Naive thymus-derived CD4-positive, alpha-beta T cell (primary cell): Measurements from ENCODE around the gene CHMP3. TPM values are rescaled to one million over a fixed set of nuclear protein-coding genes. Genes with fewer than 3 reads are reported as not detected.

Experiments
- ATAC-seq: fragments of 150-1000 bp; cut with Tn5 transposase; 2 replicates; pipeline ENCODE4 v1.10.0; 2021; ENCODE audit warnings: mild to moderate bottlenecking, moderate library complexity
- CTCF ChIA-PET: fragments of 350-600 bp; sonication (Branson Sonifier 250); formaldehyde crosslinking; loops from one replicate; lab custom pipeline; 2021; ENCODE audit warnings: antibody characterized with exemption; lab: Charles Lee
- POLR2A ChIA-PET: fragments of 350-600 bp; sonication (Branson Sonifier 250); formaldehyde crosslinking; loops from one replicate; lab custom pipeline; 2021; ENCODE audit warnings: antibody characterized with exemption, inconsistent platforms; lab: Charles Lee
- DNase-seq, 9 donors: peaks; one replicate each; pipeline versions ENCODE4 v3.0.0 to v3.0.0-alpha.2; 2020 to 2022; ENCODE audit warnings: mixed read lengths in 1 of 9
- H3K27ac ChIP-seq: one replicate; pipeline ENCODE4 v1.7.0; 2013; ENCODE audit warnings: mild to moderate bottlenecking, low read depth, low read length, moderate library complexity
- H3K27me3 ChIP-seq, 2 donors: one replicate each; pipeline ENCODE4 v1.7.0; 2013; ENCODE audit warnings: low read length in 2 of 2, mild to moderate bottlenecking in 2 of 2, moderate library complexity in 2 of 2; ENCODE audit not compliant: control insufficient read depth in 2 of 2, insufficient read depth in 2 of 2
- H3K36me3 ChIP-seq, 3 experiments: 1 replicate in 2 of 3; 2 replicates in 1 of 3; pipeline ENCODE4 v1.7.0; 2013; ENCODE audit warnings: low read length in 3 of 3, mild to moderate bottlenecking in 3 of 3, moderate library complexity in 1 of 3; ENCODE audit not compliant: insufficient read depth in 3 of 3, control insufficient read depth in 2 of 3
- H3K4me1 ChIP-seq, 2 donors: one replicate each; pipeline ENCODE4 v1.7.0; 2013; ENCODE audit warnings: low read length in 2 of 2, mild to moderate bottlenecking in 2 of 2, moderate library complexity in 1 of 2; ENCODE audit not compliant: control insufficient read depth in 2 of 2, insufficient read depth in 2 of 2
- H3K4me3 ChIP-seq: 2 replicates; pipeline ENCODE4 v1.7.0; 2013; ENCODE audit warnings: mild to moderate bottlenecking, low read length
- H3K9me3 ChIP-seq, 3 experiments: 1 replicate in 2 of 3; 2 replicates in 1 of 3; pipeline ENCODE4 v1.7.0; 2013; ENCODE audit warnings: low read length in 3 of 3; ENCODE audit not compliant: control insufficient read depth in 2 of 3
- H3K27ac Mint-ChIP-seq, 9 donors: one replicate each; pipeline ENCODE4 v1.8.0; 2020 to 2022; ENCODE audit warnings: mixed read lengths in 9 of 9, mild to moderate bottlenecking in 8 of 9, moderate library complexity in 5 of 9, inconsistent platforms in 2 of 9
- H3K27me3 Mint-ChIP-seq, 5 donors: one replicate each; pipeline ENCODE4 v1.8.0; 2021 to 2022; ENCODE audit warnings: mixed read lengths in 5 of 5, mild to moderate bottlenecking in 1 of 5
- H3K36me3 Mint-ChIP-seq, 5 donors: one replicate each; pipeline ENCODE4 v1.8.0; 2020 to 2022; ENCODE audit warnings: mixed read lengths in 5 of 5, mild to moderate bottlenecking in 3 of 5, inconsistent platforms in 1 of 5
- H3K4me1 Mint-ChIP-seq, 7 donors: one replicate each; pipeline ENCODE4 v1.8.0; 2020 to 2022; ENCODE audit warnings: mixed read lengths in 7 of 7, mild to moderate bottlenecking in 3 of 7, inconsistent platforms in 1 of 7
- H3K4me3 Mint-ChIP-seq, 10 donors: one replicate each; pipeline ENCODE4 v1.8.0; 2020 to 2022; ENCODE audit warnings: mild to moderate bottlenecking in 10 of 10, mixed read lengths in 10 of 10, moderate library complexity in 6 of 10, inconsistent platforms in 2 of 10
- H3K9me3 Mint-ChIP-seq, 11 donors: one replicate each; pipeline ENCODE4 v1.8.0; 2020 to 2022; ENCODE audit warnings: mixed read lengths in 11 of 11, mild to moderate bottlenecking in 4 of 11, inconsistent platforms in 1 of 11, moderate library complexity in 1 of 11
- intact Hi-C, 2 donors: fragments of 100-400 bp; cut with micrococcal nuclease; formaldehyde crosslinking; loops; one replicate each; pipeline ENCODE4 v1.15.1; 2023
- polyA plus RNA-seq, 2 donors: library from polyadenylated mRNA; unstranded; fragments of 300-500 nt; fragmentation: Illumina TruSeq; gene quantifications; one replicate each; pipeline ENCODE4 v1.2.3, GENCODE V29; 2021
- total RNA-seq, 6 experiments: library from RNA in 5 of 6; stranded (reverse) in 5 of 6; gene quantifications; 1 replicate in 5 of 6; 2 replicates in 1 of 6; pipeline ENCODE4 v1.2.3 and lab custom pipeline; 2021 to 2026

CHMP3 gene
- total RNA-seq (100 to 1,000 TPM in 2 of 5 experiments, 10 to 100 TPM in 3; 39.9 to 103 (median 71.4) TPM), polyA plus RNA-seq (10 to 100 TPM; 90.1 to 99.1 TPM), total RNA-seq (lab: John Stamatoyannopoulos, UW) (42.0 reads per million, percentile 67 among the genes with 10 or more reads in this experiment)

- POLR2A ChIA-PET, result interaction anchor here (0.6 to 4.9 kb wide), 18 partner anchors 9 to 1254 kb away, joined by 3 to 63 read pairs (median 3); partner anchors contain the start of gene KDM3A
- intact Hi-C loops, result loop anchor here (1.0 to 5.0 kb wide), 9 partner anchors 10 to 1494 kb away; partner anchors contain the start of genes IMMT (in 2 of the 2), KDM3A (in 2 of the 2), RNF103 (in 2 of the 2) and KRCC1 (in 1 of the 2)
- ATAC-seq (peak; percentile 94), DNase-seq (peak; percentile 95 to 98 (median 96))
- H3K36me3 Mint-ChIP-seq, result peaks cover 3 to 39% (median 7%) of the 10 kb centered on the region in 5 donors
- H3K9me3 Mint-ChIP-seq, result peaks cover 0 to 14% (median 0%) of the 10 kb centered on the region in 11 donors
- Histone ChIP-seq H3K27me3 (no peaks in the 10 kb centered on the region), H3K36me3 (peaks cover 0 to 9% (median 0%) of the 10 kb centered on the region in 3 experiments), H3K4me1 (peaks cover 11 to 25% of the 10 kb centered on the region in 2 donors), H3K27ac (peak within 1 kb of the TSS; percentile 99), H3K9me3 (no peaks in the 10 kb centered on the region), H3K4me3 (peak within 1 kb of the TSS; percentile 72)
- H3K27ac Mint-ChIP-seq, result peak within 1 kb of the TSS; percentile 96 to 100 (median 98)
- peaks cover 0 to 7% (median 0%) of the 10 kb centered on the region in 5 donors for H3K27me3 Mint-ChIP-seq
- peak within 1 kb of the TSS in 9 of 10 donors; percentile 95 to 99 (median 97) for H3K4me3 Mint-ChIP-seq
- peaks cover 11 to 42% (median 29%) of the 10 kb centered on the region in 7 donors for H3K4me1 Mint-ChIP-seq
- CTCF ChIA-PET, result interaction anchor here (1.6 kb wide), 1 partner anchor 10 kb away, joined by 6 read pairs; no protein-coding TSS in a partner anchor
Observed at GRCh38 chr2:86562922-86563649, at the start of gene CHMP3. Gene CHMP3 (minus strand): TSS chr2:86563443. CDS start chr2:86563348, 95 bp downstream.

- no peak overlapping the region for H3K4me3 Mint-ChIP-seq
Observed at GRCh38 chr2:86610871-86611270, 47.6 kb upstream of the CHMP3 start.

GRCh38 chr2:86608832-86609410 lies 45.7 kb upstream of the CHMP3 start:
- H3K27ac Mint-ChIP-seq, result peak overlapping the region in 6 of 9 donors; percentile 5 to 65 (median 23)
- Histone ChIP-seq H3K27ac (no peak overlapping the region), H3K9me3 (no peaks in the 10 kb centered on the region), H3K4me1 (no peaks in the 10 kb centered on the region), H3K4me3 (no peak overlapping the region), H3K36me3 (peaks cover 6 to 36% (median 8%) of the 10 kb centered on the region in 3 experiments), H3K27me3 (no peaks in the 10 kb centered on the region)
- intact Hi-C loops, result no loop called here
- CTCF ChIA-PET, result interaction anchor here (0.7 kb wide), 1 partner anchor 214 kb away, joined by 3 read pairs; no protein-coding TSS in a partner anchor
- no peaks in the 10 kb centered on the region for H3K27me3 Mint-ChIP-seq
- DNase-seq, result no peak
- POLR2A ChIA-PET, result interaction anchor here (0.7 to 2.2 kb wide), 3 partner anchors 13 to 1767 kb away, joined by 3 to 5 read pairs (median 4); no protein-coding TSS in a partner anchor
- H3K36me3 Mint-ChIP-seq, result peaks cover 40 to 60% (median 49%) of the 10 kb centered on the region in 5 donors
- H3K4me3 Mint-ChIP-seq, result no peak overlapping the region
- H3K9me3 Mint-ChIP-seq, result no peaks in the 10 kb centered on the region
- ATAC-seq, result no peak
- peaks cover 11 to 33% (median 23%) of the 10 kb centered on the region in 7 donors for H3K4me1 Mint-ChIP-seq

More at GRCh38 chr2:86610871-86611270, 47.6 kb upstream of the CHMP3 start:
- H3K4me1 Mint-ChIP-seq, result peaks cover 11 to 38% (median 26%) of the 10 kb centered on the region in 7 donors
- H3K36me3 ChIP-seq, result peaks cover 0 to 28% (median 8%) of the 10 kb centered on the region in 3 experiments
- H3K27me3 ChIP-seq, result no peaks in the 10 kb centered on the region
- no peaks in the 10 kb centered on the region for H3K9me3 ChIP-seq
- DNase-seq, result no peak
- ChIA-PET CTCF (no interaction called here), POLR2A (interaction anchor here (2.2 kb wide), 1 partner anchor 12 kb away, joined by 5 read pairs; no protein-coding TSS in a partner anchor)
- no peak for ATAC-seq
- no peaks in the 10 kb centered on the region for H3K27me3 Mint-ChIP-seq
- H3K27ac Mint-ChIP-seq, result peak overlapping the region in 4 of 9 donors; percentile 0 to 71 (median 64)
- intact Hi-C loops, result no loop called here
- no peak overlapping the region for H3K4me3 ChIP-seq
- no peaks in the 10 kb centered on the region for H3K4me1 ChIP-seq
- peaks cover 30 to 51% (median 40%) of the 10 kb centered on the region in 5 donors for H3K36me3 Mint-ChIP-seq
- H3K27ac ChIP-seq, result no peak overlapping the region
- no peaks in the 10 kb centered on the region for H3K9me3 Mint-ChIP-seq

DNA sequence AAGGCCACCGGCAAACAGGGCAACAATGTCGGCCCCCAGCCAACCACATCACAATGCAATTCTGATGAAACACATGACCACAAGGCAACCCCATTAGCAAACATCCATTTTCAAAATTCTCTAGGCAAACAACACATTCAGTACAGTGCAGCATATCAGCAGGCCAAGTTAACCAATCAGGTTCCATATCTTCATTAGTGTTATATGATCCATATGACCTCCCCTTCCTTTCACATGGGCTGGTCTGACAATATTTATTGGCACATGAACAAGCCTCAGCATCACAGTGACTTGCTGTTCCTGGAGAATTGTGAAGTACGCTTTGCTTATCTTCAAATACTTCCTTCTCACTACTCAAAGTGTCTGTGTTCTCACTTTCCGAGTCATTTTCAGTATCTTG lies 40.7 kb upstream of the CHMP3 start:
- POLR2A ChIA-PET, result interaction anchor here (1.2 to 1.3 kb wide), 2 partner anchors 10 to 51 kb away, joined by 3 read pairs; no protein-coding TSS in a partner anchor
- ATAC-seq (peak; percentile 80), DNase-seq (no peak)
- Mint-ChIP-seq H3K27me3 (no peaks in the 10 kb centered on the region), H3K27ac (peak overlapping the region in 4 of 9 donors; percentile 11 to 76 (median 14)), H3K36me3 (peaks cover 25 to 45% (median 34%) of the 10 kb centered on the region in 5 donors), H3K4me1 (peaks cover 4 to 13% (median 8%) of the 10 kb centered on the region in 7 donors), H3K9me3 (no peaks in the 10 kb centered on the region), H3K4me3 (no peak overlapping the region)
- peaks cover 0 to 15% (median 6%) of the 10 kb centered on the region in 3 experiments for H3K36me3 ChIP-seq
- H3K9me3 ChIP-seq, result no peaks in the 10 kb centered on the region
- CTCF ChIA-PET, result no interaction called here
- H3K4me3 ChIP-seq, result no peak overlapping the region
- no peaks in the 10 kb centered on the region for H3K27me3 ChIP-seq
- intact Hi-C loops, result no loop called here
- no peak overlapping the region for H3K27ac ChIP-seq
- no peaks in the 10 kb centered on the region for H3K4me1 ChIP-seq

GRCh38 chr2:86598966-86599365 lies 35.7 kb upstream of the CHMP3 start:
- H3K27me3 ChIP-seq, result no peaks in the 10 kb centered on the region
- intact Hi-C loops, result no loop called here
- H3K27ac ChIP-seq, result no peak overlapping the region
- Mint-ChIP-seq H3K4me3 (no peak overlapping the region), H3K9me3 (peaks cover 0 to 3% (median 0%) of the 10 kb centered on the region in 11 donors), H3K27ac (no peak overlapping the region), H3K36me3 (peaks cover under 1 to 11% (median 11%) of the 10 kb centered on the region in 5 donors), H3K4me1 (peaks cover 0 to 6% (median 0%) of the 10 kb centered on the region in 7 donors), H3K27me3 (peaks cover 0 to 5% (median 4%) of the 10 kb centered on the region in 5 donors)
- DNase-seq (no peak), ATAC-seq (no peak)
- H3K4me3 ChIP-seq, result no peak overlapping the region
- peaks cover 0 to 3% (median 0%) of the 10 kb centered on the region in 3 experiments for H3K36me3 ChIP-seq
- POLR2A ChIA-PET, result interaction anchor here (1.1 to 1.6 kb wide), 2 partner anchors 20 to 37 kb away, joined by 3 read pairs; no protein-coding TSS in a partner anchor
- CTCF ChIA-PET, result interaction anchor here (0.9 to 1.0 kb wide), 2 partner anchors 9 to 19 kb away, joined by 3 read pairs; no protein-coding TSS in a partner anchor
- H3K9me3 ChIP-seq, result no peaks in the 10 kb centered on the region
- H3K4me1 ChIP-seq, result no peaks in the 10 kb centered on the region

- no peaks in the 10 kb centered on the region for H3K36me3 ChIP-seq
- H3K9me3 ChIP-seq, result no peaks in the 10 kb centered on the region
- no peak for DNase-seq
- POLR2A ChIA-PET, result interaction anchor here (1.3 kb wide), 1 partner anchor 33 kb away, joined by 3 read pairs; the partner anchor contains the start of gene CHMP3
- H3K9me3 Mint-ChIP-seq, result peaks cover 0 to 3% (median 0%) of the 10 kb centered on the region in 11 donors
- H3K27ac ChIP-seq, result no peak overlapping the region
- peaks cover 3 to 23% (median 6%) of the 10 kb centered on the region in 5 donors for H3K27me3 Mint-ChIP-seq
- intact Hi-C loops, result no loop called here
- H3K4me1 Mint-ChIP-seq, result no peaks in the 10 kb centered on the region
- H3K4me3 ChIP-seq, result no peak overlapping the region
- H3K27me3 ChIP-seq, result no peaks in the 10 kb centered on the region
- CTCF ChIA-PET, result no interaction called here
- no peaks in the 10 kb centered on the region for H3K4me1 ChIP-seq
- H3K27ac Mint-ChIP-seq, result no peak overlapping the region
- H3K36me3 Mint-ChIP-seq, result peaks cover 0 to 5% (median 1%) of the 10 kb centered on the region in 5 donors
- no peak overlapping the region for H3K4me3 Mint-ChIP-seq
- no peak for ATAC-seq
Observed at GRCh38 chr2:86596118-86596517, 32.9 kb upstream of the CHMP3 start.
